ENCODE results near the gene KIF1A.
"Not testable (repeated sequence)": the region's sequence is repeated elsewhere in the genome, so short reads cannot be mapped to it uniquely, and the experiment has no call there.

The KIF1A gene

DNA sequence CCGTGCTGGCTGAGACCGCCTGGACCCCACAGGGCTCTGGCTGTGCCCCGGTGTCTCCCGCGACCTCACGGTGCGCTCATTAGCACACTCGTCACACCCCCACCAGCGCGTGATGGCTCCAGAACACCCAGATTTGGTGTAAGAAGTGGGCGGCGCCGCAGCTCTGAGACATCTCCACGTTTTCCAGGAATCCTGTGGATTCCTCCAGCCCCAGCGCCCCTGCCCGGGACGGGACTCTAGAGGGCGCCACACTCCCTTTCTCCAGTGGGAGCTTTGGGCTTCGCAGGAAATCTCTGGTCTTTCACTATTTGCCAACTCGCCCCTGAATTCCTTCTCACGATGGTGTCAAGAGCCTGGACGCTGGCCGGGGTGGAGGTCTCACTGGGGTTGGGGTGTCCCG is 144.7 kb downstream of the KIF1A start:
- DNase-seq = not testable (repeated sequence)

DNA sequence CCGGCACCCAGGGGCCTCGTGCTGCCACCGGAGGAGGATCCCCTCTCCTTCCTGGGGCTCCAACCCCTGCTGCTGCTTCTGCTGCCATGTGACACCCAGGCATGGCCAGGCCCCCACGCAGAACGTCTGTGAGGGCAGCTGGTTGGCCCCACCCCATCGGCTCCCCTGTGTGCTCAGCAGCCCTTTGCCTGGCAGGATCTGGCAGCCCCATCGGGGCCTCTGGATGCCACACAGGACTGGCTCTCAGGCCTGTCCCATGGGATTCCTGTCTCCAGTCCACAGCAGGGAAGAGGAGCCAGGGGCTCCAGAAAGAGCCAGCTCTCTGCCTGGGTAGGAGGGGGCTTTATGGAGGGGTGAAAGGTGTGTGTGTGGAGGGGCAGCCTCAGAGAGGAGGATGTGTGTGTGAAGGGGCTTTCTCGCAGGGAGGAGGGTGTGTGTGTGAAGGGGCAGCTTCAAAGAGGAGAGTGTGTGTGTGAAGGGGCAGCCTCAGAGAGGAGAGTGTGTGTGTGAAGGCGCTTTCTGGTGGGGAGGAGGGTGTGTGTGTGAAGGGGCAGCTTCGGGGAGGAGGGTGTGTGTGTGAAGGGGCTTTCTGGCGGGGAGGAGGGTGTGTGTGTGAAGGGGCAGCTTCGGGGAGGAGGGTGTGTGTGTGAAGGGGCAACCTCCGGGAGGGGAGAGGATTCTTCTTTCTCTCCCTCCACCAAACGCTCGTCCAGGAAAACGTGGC is 145.4 kb downstream of the KIF1A start:
- DNase-seq = not testable (repeated sequence)

DNA sequence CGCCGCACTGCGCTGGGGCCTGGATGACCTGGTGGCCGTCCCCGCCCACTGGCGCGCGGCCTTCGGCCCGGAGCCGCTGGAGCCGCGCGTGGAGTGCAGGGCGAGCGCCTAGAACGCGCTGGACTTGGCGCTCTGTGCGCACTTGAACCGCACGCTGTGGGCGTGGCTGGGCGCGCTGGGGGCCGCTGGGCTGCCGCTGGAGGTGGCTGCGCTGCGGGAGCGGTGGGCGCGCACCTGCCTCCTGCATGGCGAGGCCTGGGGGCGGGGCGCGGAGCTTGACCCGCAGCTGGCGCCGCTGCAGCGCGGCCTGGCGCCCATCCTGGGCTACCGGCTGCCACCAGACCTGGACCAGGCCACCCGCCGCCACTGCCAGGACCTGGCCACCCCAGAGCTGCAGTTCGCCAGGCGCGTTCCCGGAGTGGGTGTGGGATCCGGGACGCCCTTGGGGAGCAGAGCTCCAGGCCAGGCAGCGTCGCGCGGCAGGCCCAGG is 147.3 kb downstream of the KIF1A start:
- DNase-seq = no peak

DNA sequence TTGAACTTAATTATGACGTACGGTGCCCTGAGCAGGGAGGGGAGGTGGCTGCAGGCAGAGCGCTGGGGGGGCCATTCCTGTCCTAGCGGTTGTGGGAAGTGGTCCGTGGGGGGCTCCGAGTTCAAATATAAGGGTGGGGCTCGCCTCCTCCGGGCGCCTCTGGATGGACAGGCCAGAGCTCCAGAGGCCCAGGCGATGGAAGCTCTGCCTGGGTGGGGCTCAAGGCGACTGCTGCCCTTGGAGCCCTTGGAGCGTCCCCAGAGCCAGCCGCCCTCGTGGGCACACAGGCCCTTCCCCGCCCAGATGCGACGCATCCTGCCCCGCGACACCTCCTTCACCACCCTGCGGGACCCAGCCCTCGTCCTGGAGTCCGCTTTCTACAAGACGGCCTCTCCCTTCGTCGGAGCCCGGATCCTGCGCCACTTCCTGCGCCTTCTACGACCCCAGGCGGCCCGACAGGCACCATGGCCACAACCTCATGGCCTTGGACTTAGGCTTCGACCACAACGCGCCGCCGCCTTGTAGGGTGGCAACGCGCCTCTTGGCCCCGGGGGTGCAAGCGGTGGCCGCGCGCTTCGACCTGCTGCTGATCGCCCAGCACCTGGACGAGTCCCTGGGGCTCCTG is 147.8 kb downstream of the KIF1A start:
- DNase-seq = no peak

GRCh38 chr2:240670950-240671349 is 149.1 kb downstream of the KIF1A start:
- DNase-seq = no peak

- no peak for DNase-seq
These were observed 149.6 kb downstream of the KIF1A start for GRCh38 chr2:240670402-240670801.

GRCh38 chr2:240664622-240665021 is 155.4 kb downstream of the KIF1A start:
- DNase-seq = no peak
